AG09309 (cell line): Measurements from ENCODE around the gene PRKG1.
A peak's percentile ranks its signal among the peaks of the same experiment; 100 is the strongest.

Source experiments
- DNase-seq: peaks from one replicate; pipeline ENCODE4 v3.0.0-alpha.2; 2010; ENCODE audit warnings: low read depth
- H3K4me3 ChIP-seq: 2 replicates; pipeline ENCODE4 v1.5.1; 2011; ENCODE audit warnings: mild to moderate bottlenecking, low read depth, low read length, moderate library complexity; ENCODE audit not compliant: control insufficient read depth
- TF ChIP-seq, protein P1 (sequence below): IDR thresholded peaks from 2 replicates; pipeline ENCODE4 v1.5.1; 2011; ENCODE audit warnings: mild to moderate bottlenecking, low read depth, low read length, inconsistent platforms; ENCODE audit not compliant: insufficient read depth, control insufficient read depth; ENCODE audit errors: missing control alignments

Gene PRKG1

DNA sequence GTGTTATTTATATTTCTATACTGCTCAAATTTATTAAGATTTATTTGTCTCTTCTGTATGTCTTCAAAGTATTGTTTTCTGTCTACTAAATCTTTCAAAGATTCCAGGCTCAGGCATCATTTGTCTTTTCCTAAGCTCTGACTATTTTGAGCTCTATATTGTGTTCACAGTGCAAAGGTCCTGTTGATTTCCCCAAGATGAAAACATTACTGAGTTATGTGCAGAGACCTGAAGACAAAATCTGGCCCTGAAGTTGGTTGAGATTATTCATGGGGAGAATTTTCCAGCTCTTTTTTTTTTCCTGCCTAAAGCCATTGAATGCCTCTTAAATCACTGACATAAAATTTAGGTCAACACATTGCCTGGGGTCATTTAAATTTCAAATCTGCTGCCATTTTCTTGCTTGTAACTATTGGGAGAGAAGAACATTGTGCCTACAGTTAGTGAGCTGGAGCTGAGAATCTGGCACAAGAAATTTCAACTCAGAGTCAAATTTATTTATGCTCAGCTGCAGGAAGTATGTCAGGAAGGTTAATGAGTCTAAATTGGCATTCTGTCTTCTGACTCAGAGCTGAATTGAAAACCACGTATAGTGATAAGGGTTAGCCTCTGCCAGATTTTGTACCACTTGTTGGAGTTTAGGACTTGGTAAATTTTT lies 593.5 kb downstream of the PRKG1 start:
- peak; percentile 39 for DNase-seq
- H3K4me3 ChIP-seq, result no peak overlapping the region
- TF ChIP-seq, protein P1, sequence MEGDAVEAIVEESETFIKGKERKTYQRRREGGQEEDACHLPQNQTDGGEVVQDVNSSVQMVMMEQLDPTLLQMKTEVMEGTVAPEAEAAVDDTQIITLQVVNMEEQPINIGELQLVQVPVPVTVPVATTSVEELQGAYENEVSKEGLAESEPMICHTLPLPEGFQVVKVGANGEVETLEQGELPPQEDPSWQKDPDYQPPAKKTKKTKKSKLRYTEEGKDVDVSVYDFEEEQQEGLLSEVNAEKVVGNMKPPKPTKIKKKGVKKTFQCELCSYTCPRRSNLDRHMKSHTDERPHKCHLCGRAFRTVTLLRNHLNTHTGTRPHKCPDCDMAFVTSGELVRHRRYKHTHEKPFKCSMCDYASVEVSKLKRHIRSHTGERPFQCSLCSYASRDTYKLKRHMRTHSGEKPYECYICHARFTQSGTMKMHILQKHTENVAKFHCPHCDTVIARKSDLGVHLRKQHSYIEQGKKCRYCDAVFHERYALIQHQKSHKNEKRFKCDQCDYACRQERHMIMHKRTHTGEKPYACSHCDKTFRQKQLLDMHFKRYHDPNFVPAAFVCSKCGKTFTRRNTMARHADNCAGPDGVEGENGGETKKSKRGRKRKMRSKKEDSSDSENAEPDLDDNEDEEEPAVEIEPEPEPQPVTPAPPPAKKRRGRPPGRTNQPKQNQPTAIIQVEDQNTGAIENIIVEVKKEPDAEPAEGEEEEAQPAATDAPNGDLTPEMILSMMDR, result no peak

- H3K4me3 ChIP-seq, result no peak overlapping the region
- no peak for DNase-seq
- TF ChIP-seq, protein P1, result no peak
Measured at GRCh38 chr10:51668336-51668689, 594.0 kb downstream of the PRKG1 start.

GRCh38 chr10:51669041-51669440 lies 594.8 kb downstream of the PRKG1 start:
- H3K4me3 ChIP-seq, result no peak overlapping the region
- DNase-seq, result no peak
- TF ChIP-seq, protein P1, result no peak

- no peak for DNase-seq
- no peak overlapping the region for H3K4me3 ChIP-seq
- TF ChIP-seq, protein P1, result no peak
Measured at GRCh38 chr10:51672039-51672535, 597.8 kb downstream of the PRKG1 start.

DNA sequence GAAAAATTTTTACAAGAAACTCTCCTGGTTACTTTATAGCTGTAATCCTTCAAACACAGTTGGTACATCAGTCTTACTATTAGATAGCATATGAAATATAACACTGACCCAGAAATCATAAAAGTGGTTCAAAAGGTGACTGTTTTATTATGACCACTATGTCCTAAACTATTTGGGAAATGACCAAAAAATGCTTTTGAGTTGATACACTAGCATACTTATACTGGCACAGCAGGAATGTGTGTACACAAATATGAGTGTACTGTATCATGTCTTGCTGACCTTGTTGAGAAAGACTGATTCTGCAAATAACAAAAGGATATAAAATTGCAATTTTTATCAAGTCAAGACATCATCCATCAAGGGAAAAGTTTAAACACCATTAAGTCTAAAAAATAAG lies 600.8 kb downstream of the PRKG1 start:
- no peak overlapping the region for H3K4me3 ChIP-seq
- peak; percentile 29 for DNase-seq
- TF ChIP-seq, protein P1, result no peak

DNA sequence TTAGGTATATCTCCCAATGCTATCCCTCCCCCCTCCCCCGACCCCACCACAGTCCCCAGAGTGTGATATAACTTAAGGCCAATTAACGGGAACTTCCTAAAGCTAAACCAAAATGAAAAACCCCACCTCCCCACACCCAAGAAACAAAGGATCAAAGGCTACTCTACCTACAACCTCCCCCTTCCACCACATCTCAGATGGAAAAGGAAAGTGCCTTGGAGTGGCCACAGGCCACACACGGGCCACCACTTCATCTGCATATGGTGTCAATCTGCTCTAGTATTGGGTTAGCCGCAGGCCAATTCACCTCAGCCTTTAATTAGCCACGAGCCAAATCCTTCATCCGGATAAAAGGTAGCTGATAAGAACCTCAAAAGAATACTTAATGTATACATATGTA lies 605.6 kb downstream of the PRKG1 start:
- no peak for DNase-seq
- no peak overlapping the region for H3K4me3 ChIP-seq
- TF ChIP-seq, protein P1, result no peak
